Gastrocnemius medialis (tissue), 4 donors: Measurements from ENCODE around the gene DSE.

Experiments used
- CTCF ChIP-seq, 5 experiments: fragments of 450-650 bp in 3 of 5; fragments of 200-600 bp in 2 of 5; sonication (generic) in 2 of 5; IDR thresholded peaks in 4 of 5; conservative IDR thresholded peaks in 1 of 5; 1 replicate in 4 of 5; 2 replicates in 1 of 5; pipeline ENCODE4 v1.5.1; 2016 to 2019; ENCODE audit warnings: antibody characterized with exemption in 5 of 5, mild to moderate bottlenecking in 3 of 5, moderate library complexity in 3 of 5
- POLR2A ChIP-seq, 2 donors: fragments of 450-650 bp; IDR thresholded peaks; one replicate each; pipeline ENCODE4 v1.6.1; 2017; ENCODE audit warnings: antibody characterized with exemption in 2 of 2, mild to moderate bottlenecking in 2 of 2, moderate library complexity in 2 of 2

GRCh38 chr6:116431964-116432595 lies 61.3 kb downstream of the DSE start:
- TF ChIP-seq POLR2A (IDR thresholded peaks at IDR 0.05): no peak
- TF ChIP-seq CTCF (IDR thresholded peaks at IDR 0.05 in 4 of 5, conservative IDR thresholded peaks at IDR 0.05 in 1 of 5): no peak
